AG04450 (cell line): Measurements from ENCODE around the gene MCF2L. TPM values are rescaled to one million over a fixed set of nuclear protein-coding genes. Genes with fewer than 3 reads are reported as not detected.

Experiments
- CTCF ChIA-PET: fragments of 300-600, 350-600 bp; formaldehyde crosslinking; extraction: SDS; loops from one replicate; lab custom pipeline; 2022; ENCODE audit warnings: antibody characterized with exemption, inconsistent platforms; lab: Charles Lee
- POLR2A ChIA-PET: fragments of 350-600 bp; formaldehyde crosslinking; extraction: SDS; loops from one replicate; lab custom pipeline; 2021; ENCODE audit warnings: antibody characterized with exemption, inconsistent platforms; lab: Yijun Ruan, JAX
- DNase-seq: peaks from one replicate; pipeline ENCODE4 v3.0.0-alpha.2; 2011; ENCODE audit warnings: low read depth, low spot score
- H3K27ac ChIP-seq: one replicate; pipeline ENCODE4 v1.5.1; 2012; ENCODE audit warnings: low read depth, low read length, control low read depth
- H3K27me3 ChIP-seq: one replicate; pipeline ENCODE4 v1.6.0; 2012; ENCODE audit warnings: low read length; ENCODE audit not compliant: control insufficient read depth, insufficient read depth
- H3K4me3 ChIP-seq: 2 replicates; pipeline ENCODE4 v1.5.1; 2011; ENCODE audit warnings: mild to moderate bottlenecking, low read depth, low read length, control low read depth
- H3K9me3 ChIP-seq: 2 replicates; pipeline ENCODE4 v1.5.1; 2012; ENCODE audit warnings: low read length; ENCODE audit not compliant: control insufficient read depth, insufficient read depth
- polyA plus RNA-seq: library from polyadenylated mRNA; depleted of rRNA; stranded (reverse); fragments of >200 nt; gene quantifications from 2 replicates; pipeline ENCODE4 v1.2.3, GENCODE V29; 2011
- TF ChIP-seq, protein P1 (sequence below): IDR thresholded peaks from 2 replicates; pipeline ENCODE4 v1.5.1; 2011; ENCODE audit warnings: low read depth, low read length, control low read depth, inconsistent platforms

Gene MCF2L
- polyA plus RNA-seq, 1 experiment: 0.04 TPM

DNA sequence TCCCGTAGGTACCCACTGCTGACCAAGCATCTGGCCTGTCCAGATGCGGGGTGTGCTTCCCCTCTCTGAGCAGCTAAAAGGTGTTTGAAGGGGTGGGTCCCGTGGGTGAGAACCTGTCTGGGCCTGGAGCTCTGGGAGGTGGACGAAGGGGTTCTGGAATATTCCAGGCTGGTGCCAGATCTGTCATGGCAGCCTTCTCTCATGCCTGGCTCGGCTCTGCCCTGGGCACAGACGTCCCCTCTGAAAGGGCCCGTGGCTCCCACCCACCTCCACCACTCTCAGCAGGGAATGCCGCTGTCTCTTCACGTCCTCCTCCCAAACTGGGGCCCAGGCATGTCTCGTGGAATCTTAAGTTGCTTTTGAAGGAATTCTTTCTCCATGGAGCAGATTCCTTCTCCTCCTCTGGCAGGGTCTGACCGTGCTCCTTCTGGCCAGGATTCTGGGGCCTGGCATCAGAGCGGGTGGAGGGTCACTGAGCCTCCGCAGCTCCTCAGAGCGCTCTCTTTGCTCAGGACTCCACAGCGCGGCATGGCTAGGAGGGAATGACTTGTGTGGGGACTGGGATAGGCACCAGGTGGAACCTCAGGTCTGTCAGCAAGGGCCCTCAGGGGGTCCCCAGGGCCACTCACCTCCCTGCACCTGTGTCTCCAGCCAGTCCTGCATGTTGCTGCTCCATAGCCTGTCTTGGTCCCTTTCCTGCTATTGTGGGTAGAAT, 5.9 kb upstream of the MCF2L start:
- Histone ChIP-seq H3K9me3 (no peaks in the 10 kb centered on the region; the same call in 1 of the 2 replicates), H3K27ac (no peak overlapping the region), H3K27me3 (peaks cover 47% of the 10 kb centered on the region), H3K4me3 (no peak overlapping the region)
- TF ChIP-seq, protein P1, sequence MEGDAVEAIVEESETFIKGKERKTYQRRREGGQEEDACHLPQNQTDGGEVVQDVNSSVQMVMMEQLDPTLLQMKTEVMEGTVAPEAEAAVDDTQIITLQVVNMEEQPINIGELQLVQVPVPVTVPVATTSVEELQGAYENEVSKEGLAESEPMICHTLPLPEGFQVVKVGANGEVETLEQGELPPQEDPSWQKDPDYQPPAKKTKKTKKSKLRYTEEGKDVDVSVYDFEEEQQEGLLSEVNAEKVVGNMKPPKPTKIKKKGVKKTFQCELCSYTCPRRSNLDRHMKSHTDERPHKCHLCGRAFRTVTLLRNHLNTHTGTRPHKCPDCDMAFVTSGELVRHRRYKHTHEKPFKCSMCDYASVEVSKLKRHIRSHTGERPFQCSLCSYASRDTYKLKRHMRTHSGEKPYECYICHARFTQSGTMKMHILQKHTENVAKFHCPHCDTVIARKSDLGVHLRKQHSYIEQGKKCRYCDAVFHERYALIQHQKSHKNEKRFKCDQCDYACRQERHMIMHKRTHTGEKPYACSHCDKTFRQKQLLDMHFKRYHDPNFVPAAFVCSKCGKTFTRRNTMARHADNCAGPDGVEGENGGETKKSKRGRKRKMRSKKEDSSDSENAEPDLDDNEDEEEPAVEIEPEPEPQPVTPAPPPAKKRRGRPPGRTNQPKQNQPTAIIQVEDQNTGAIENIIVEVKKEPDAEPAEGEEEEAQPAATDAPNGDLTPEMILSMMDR: no peak
- POLR2A ChIA-PET: no interaction called here
- CTCF ChIA-PET: no interaction called here
- no peak for DNase-seq

DNA sequence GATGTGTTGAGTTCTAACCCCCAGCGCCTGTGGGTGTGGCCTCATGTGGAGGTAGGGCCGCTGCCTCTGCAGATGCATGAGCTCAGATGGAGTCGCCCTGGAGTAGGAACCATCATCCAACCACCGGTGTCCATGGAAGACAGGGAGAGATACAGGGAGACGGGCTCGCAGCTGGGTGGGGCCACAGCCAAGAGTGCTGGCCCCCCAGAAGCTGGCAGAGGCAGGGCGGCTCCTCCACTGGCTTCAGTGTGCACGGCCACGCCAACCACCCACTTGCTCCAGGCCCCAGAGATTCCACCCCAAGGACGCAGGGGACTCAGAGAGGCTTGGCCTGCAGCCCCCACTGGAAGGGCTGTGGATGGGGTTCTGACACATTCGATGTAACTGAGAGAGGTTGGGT, 5.4 kb upstream of the MCF2L start:
- CTCF ChIA-PET: no interaction called here

DNA sequence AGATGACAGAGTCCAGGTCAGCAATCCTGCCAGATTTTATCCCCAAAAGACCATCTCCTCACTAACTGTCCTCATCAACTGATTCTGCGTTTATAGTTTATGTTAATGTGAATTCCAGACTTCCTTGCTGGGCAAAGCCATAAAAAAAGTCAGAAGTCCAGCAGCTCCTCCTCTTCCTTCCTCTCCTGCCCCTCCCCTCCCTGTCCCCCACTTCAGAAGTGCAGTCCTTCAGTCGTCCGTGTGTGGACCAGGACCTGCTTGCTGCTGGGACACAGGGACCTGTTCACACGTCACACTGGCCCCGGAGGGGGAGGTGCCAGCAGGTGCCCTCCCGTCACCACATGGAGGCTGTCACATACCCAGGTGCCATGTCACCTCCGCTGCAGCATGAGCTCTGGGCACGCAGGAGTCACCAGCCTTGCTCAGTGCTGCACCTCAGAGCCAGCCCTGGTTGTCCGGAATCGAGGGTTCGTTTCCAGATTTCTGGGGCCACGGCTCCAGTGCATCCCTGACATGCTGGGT, 4.0 kb upstream of the MCF2L start:
- Histone ChIP-seq H3K4me3 (no peak overlapping the region), H3K9me3 (no peaks in the 10 kb centered on the region; the same call in 1 of the 2 replicates), H3K27ac (no peak overlapping the region), H3K27me3 (peaks cover 53% of the 10 kb centered on the region)
- CTCF ChIA-PET: no interaction called here
- POLR2A ChIA-PET: no interaction called here
- DNase-seq: no peak
- TF ChIP-seq, protein P1: no peak

More for the DNA sequence above, 5.4 kb upstream of the MCF2L start:
- Histone ChIP-seq H3K27me3 (peaks cover 46% of the 10 kb centered on the region), H3K9me3 (no peaks in the 10 kb centered on the region; the same call in 1 of the 2 replicates), H3K27ac (no peak overlapping the region), H3K4me3 (no peak overlapping the region)
- POLR2A ChIA-PET: no interaction called here
- TF ChIP-seq, protein P1: no peak
- DNase-seq: no peak

DNA sequence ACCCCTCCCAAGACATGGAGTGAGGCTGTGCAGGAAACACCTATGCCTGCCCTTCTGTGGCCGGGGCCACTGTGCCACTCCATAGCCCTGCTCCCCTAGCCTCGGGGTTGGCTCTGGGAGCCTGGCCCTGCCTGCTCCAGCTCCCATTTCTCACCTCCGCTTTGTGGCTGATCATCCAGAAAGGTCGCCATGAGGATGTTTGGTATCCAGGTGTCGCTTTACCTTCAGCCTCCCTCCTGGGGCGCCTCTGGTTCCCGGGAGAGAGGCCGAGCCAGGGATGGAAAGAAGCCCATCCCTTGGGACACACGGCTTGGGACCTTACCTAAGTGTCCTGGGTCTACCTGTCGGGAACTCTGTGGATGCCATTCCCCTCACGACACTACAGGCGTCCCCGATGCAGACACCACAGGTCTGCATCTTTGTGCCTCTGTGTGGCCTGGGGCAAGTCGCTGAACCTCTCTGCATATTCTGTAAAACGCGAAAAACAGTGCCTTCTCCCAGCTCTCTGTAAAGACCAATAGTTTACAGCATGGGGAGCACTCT, 3.4 kb upstream of the MCF2L start:
- Histone ChIP-seq H3K4me3 (no peak overlapping the region), H3K27ac (no peak overlapping the region), H3K9me3 (peaks cover 3% of the 10 kb centered on the region; the same call in 1 of the 2 replicates), H3K27me3 (peaks cover 55% of the 10 kb centered on the region)
- DNase-seq: no peak
- CTCF ChIA-PET: no interaction called here
- POLR2A ChIA-PET: no interaction called here
- TF ChIP-seq, protein P1: no peak

DNA sequence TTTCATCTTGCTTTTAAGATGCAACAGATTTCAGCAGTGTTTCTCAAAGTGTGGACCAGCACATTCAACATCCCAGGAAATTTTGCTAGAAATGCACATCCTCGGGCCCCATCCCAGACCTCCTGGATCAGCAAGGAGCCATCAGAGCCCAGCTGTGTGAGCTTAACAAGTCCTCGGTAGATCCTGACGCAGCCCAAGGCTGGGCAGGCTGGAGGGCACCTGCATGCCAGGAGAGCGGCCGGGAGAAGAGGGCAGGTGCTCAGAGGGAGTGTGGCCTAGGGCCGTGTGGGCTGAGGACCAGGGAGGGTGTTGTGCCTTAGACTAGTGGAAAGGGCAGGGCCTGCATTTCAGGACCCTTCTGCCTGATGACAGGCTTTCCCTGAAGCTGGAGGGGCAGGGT, 2.2 kb upstream of the MCF2L start:
- ChIA-PET CTCF (no interaction called here), POLR2A (no interaction called here)
- peaks cover 63% of the 10 kb centered on the region for H3K27me3 ChIP-seq
- DNase-seq: no peak
- H3K27ac ChIP-seq: no peak overlapping the region
- peaks cover 9% of the 10 kb centered on the region for H3K9me3 ChIP-seq
- TF ChIP-seq, protein P1: no peak
- H3K4me3 ChIP-seq: no peak overlapping the region
